Gastrocnemius medialis (tissue), 4 donors: ENCODE data around the gene MAN2C1.

Source experiments
- POLR2A ChIP-seq, 2 donors: fragments of 450-650 bp; IDR thresholded peaks; one replicate each; pipeline ENCODE4 v1.6.1; 2017; ENCODE audit warnings: antibody characterized with exemption in 2 of 2, mild to moderate bottlenecking in 2 of 2, moderate library complexity in 2 of 2
- TF ChIP-seq, protein P1 (sequence below), 5 experiments: fragments of 450-650 bp in 3 of 5; fragments of 200-600 bp in 2 of 5; sonication (generic) in 2 of 5; IDR thresholded peaks in 4 of 5; conservative IDR thresholded peaks in 1 of 5; 1 replicate in 4 of 5; 2 replicates in 1 of 5; pipeline ENCODE4 v1.5.1; 2016 to 2019; ENCODE audit warnings: antibody characterized with exemption in 5 of 5, mild to moderate bottlenecking in 3 of 5, moderate library complexity in 3 of 5

DNA sequence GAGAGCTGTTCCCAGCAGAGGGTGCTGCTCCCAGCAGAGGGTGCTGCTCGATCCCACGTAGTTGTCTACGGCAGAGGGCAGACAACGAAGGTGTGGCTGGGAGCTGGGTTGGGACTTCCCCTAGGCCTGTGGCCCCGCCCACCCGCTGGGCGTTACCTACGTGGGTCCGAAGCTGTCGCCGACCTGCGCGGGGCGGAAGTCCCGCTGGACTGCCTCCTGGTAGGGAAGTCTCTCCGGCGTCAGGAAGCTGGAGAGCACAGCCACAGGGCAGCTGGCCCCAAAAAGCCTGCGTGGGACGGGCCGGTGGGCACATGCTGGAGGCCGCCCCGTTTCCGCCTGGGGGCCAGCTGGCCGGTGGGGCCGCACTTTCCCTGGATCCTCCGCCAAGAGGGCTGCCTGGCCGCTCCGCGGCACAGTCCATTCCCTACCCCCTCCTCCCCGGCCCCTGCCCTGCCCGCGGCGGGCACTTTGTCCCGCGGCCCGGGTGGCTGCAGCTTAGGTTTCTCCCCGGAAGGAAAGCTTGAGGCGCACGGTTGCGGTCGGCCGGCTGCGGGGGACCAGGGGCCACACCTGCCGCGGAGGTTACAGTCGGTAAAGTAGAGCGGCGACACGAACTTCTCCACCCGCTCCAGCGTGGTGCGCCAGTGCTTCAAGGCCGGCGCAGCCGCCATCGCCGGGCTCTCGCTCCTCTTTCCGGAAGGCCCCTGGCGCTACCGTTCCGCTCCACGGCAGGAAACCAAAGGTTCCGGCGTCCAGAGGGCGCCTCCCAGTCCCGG lies at the start of gene MAN2C1:
- TF ChIP-seq, protein P1, sequence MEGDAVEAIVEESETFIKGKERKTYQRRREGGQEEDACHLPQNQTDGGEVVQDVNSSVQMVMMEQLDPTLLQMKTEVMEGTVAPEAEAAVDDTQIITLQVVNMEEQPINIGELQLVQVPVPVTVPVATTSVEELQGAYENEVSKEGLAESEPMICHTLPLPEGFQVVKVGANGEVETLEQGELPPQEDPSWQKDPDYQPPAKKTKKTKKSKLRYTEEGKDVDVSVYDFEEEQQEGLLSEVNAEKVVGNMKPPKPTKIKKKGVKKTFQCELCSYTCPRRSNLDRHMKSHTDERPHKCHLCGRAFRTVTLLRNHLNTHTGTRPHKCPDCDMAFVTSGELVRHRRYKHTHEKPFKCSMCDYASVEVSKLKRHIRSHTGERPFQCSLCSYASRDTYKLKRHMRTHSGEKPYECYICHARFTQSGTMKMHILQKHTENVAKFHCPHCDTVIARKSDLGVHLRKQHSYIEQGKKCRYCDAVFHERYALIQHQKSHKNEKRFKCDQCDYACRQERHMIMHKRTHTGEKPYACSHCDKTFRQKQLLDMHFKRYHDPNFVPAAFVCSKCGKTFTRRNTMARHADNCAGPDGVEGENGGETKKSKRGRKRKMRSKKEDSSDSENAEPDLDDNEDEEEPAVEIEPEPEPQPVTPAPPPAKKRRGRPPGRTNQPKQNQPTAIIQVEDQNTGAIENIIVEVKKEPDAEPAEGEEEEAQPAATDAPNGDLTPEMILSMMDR (IDR thresholded peaks at IDR 0.05 in 4 of 5, conservative IDR thresholded peaks at IDR 0.05 in 1 of 5), result peak in 3 of 5 experiments; percentile 72 to 81 (median 80)
- peak; percentile 86 to 89 for TF ChIP-seq POLR2A (IDR thresholded peaks at IDR 0.05)
